ENCODE measurements around the gene DHX57. TPM values are rescaled to one million over a fixed set of nuclear protein-coding genes. Genes with fewer than 3 reads are reported as not detected.
"Not testable (repeated sequence)": the region's sequence is repeated elsewhere in the genome, so short reads cannot be mapped to it uniquely, and the experiment has no call there.

The DHX57 gene
- total RNA-seq, 4 donors from 2014 or later = 11.5 to 12.0 (median 11.7) TPM

DNA sequence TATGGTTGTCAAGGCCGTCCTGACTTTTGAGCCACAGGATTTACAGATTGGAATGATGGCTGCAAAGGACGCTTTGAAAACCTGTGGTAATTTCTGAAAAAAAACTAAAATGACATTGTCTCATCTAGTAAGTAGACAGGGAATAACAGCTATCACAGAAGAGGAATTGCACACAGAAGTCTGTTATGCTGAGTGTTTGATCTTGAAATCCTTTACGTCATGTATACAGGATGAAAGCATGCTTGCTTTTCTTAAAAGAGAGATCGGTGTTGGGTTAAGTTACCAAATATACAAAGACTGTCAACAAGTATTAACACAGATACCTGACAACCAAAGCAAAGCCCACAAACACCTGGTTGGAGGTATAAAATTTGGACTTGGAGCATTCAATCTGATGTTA lies 112.0 kb downstream of the DHX57 start:
- no peak overlapping the region for H3K4me3 ChIP-seq
- no peak for TF ChIP-seq POLR2A (IDR thresholded peaks at IDR 0.05)
- TF ChIP-seq, protein P1, sequence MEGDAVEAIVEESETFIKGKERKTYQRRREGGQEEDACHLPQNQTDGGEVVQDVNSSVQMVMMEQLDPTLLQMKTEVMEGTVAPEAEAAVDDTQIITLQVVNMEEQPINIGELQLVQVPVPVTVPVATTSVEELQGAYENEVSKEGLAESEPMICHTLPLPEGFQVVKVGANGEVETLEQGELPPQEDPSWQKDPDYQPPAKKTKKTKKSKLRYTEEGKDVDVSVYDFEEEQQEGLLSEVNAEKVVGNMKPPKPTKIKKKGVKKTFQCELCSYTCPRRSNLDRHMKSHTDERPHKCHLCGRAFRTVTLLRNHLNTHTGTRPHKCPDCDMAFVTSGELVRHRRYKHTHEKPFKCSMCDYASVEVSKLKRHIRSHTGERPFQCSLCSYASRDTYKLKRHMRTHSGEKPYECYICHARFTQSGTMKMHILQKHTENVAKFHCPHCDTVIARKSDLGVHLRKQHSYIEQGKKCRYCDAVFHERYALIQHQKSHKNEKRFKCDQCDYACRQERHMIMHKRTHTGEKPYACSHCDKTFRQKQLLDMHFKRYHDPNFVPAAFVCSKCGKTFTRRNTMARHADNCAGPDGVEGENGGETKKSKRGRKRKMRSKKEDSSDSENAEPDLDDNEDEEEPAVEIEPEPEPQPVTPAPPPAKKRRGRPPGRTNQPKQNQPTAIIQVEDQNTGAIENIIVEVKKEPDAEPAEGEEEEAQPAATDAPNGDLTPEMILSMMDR (IDR thresholded peaks at IDR 0.05 in 4 of 5, conservative IDR thresholded peaks at IDR 0.05 in 1 of 5) = no peak
- H3K9me3 ChIP-seq = no peaks in the 10 kb centered on the region
- intact Hi-C loops (cut with DNase I; ENCODE audit: low total_unique reads) = no loop called here
- in situ Hi-C loops (cut with MboI; ENCODE audit: low sequenced_read_pairs in 4 of 4) = no loop called here
- H3K4me1 ChIP-seq = no peaks in the 10 kb centered on the region
- H3K36me3 ChIP-seq = no peaks in the 10 kb centered on the region
- H3K27ac ChIP-seq = no peak overlapping the region
- no peak for DNase-seq
- no peaks in the 10 kb centered on the region for H3K27me3 ChIP-seq
- no peak for ATAC-seq

DNA sequence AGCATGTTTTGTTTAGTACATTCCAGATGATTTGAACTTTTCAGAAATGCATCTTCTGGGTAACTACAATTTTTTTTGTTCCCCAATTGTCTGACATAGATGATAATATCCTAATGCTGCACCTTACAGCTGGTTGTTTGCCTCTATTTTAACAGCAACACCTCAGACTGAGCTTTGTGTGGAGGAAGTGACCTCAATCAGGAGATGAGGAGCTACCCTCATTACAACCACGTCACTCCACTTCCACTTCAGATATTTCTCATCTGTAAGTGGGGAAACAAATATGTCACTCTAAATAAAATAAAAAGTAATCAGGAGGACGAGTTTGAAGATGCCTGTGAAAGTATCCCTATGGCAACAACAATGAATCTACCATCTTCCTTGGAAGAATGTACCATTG lies 112.5 kb downstream of the DHX57 start:
- Histone ChIP-seq H3K27ac (no peak overlapping the region), H3K36me3 (no peaks in the 10 kb centered on the region), H3K9me3 (no peaks in the 10 kb centered on the region), H3K4me1 (no peaks in the 10 kb centered on the region), H3K4me3 (no peak overlapping the region), H3K27me3 (no peaks in the 10 kb centered on the region)
- TF ChIP-seq, protein P1 (IDR thresholded peaks at IDR 0.05 in 4 of 5, conservative IDR thresholded peaks at IDR 0.05 in 1 of 5) = no peak
- TF ChIP-seq POLR2A (IDR thresholded peaks at IDR 0.05) = no peak
- ATAC-seq (no peak), DNase-seq (no peak)
- intact Hi-C loops (cut with DNase I; ENCODE audit: low total_unique reads) = no loop called here
- in situ Hi-C loops (cut with MboI; ENCODE audit: low sequenced_read_pairs in 4 of 4) = no loop called here

DNA sequence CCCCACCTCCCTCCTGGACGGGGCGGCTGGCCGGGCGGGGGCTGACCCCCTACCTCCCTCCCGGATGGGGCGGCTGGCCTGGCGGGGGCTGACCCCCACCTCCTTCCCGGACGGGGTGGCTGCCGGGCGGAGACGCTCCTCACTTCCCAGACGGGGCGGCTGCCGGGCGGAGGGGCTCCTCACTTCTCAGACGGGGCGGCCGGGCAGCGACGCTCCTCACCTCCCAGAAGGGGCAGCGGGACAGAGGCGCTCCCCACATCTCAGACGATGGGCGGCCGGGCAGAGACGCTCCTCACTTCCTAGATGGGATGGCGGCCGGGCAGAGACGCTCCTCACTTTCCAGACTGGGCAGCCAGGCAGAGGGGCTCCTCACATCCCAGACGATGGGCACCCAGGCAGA lies 119.8 kb downstream of the DHX57 start:
- H3K9me3 ChIP-seq; H3K4me3 ChIP-seq; DNase-seq; ATAC-seq; intact Hi-C loops (cut with DNase I; ENCODE audit: low total_unique reads); H3K27ac ChIP-seq; H3K36me3 ChIP-seq; in situ Hi-C loops (cut with MboI; ENCODE audit: low sequenced_read_pairs in 4 of 4); H3K27me3 ChIP-seq; H3K4me1 ChIP-seq: not testable (repeated sequence)

DNA sequence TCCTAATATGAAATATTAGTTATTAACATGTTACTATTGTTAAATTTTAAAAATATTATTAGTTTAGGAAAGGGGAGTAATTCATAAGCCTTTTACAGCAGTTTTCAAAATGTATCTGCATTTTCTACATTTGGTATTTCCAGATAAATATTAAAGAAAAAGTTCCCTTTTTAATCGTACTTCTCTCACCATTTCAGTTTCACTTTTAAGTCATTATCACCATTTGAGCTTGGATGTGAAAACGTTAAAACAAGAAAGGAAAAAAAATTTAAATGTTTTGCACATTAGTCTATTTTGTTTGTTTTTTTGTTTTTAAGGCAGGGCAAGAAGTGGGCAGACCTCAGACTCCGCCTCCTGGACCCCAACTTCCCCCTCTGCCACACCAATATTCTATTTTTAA lies 121.2 kb downstream of the DHX57 start:
- H3K4me1 ChIP-seq = peaks cover 5 to 7% of the 10 kb centered on the region in 2 donors
- ATAC-seq = no peak
- TF ChIP-seq, protein P1 (IDR thresholded peaks at IDR 0.05 in 4 of 5, conservative IDR thresholded peaks at IDR 0.05 in 1 of 5) = no peak
- TF ChIP-seq POLR2A (IDR thresholded peaks at IDR 0.05) = no peak
- in situ Hi-C loops (cut with MboI; ENCODE audit: low sequenced_read_pairs in 4 of 4) = no loop called here
- intact Hi-C loops (cut with DNase I; ENCODE audit: low total_unique reads) = no loop called here
- no peak for DNase-seq
- no peaks in the 10 kb centered on the region for H3K27me3 ChIP-seq
- H3K27ac ChIP-seq = no peak overlapping the region
- H3K4me3 ChIP-seq = peak overlapping the region in 1 of 4 donors; percentile 2
- H3K9me3 ChIP-seq = no peaks in the 10 kb centered on the region
- peaks cover 0 to 2% of the 10 kb centered on the region in 2 donors for H3K36me3 ChIP-seq

DNA sequence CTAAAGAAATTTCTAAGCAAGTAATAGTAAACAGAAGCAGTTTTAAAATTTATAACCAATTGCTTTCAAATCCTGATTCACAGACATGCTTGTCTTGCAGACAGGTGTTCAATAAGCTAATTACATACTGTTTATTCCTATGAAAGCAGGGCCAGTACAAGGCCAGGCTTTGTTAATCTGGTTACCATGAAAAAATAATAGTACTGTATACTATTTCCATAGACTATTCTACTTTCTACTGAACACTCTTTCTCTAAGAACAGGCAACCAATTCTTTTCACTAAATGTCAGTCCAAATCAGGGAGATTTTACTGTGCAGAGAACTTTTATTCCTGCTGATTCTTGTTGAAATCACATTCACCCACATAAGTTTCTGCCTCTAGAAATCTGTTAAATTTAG lies 121.7 kb downstream of the DHX57 start:
- no peak for TF ChIP-seq POLR2A (IDR thresholded peaks at IDR 0.05)
- TF ChIP-seq, protein P1 (IDR thresholded peaks at IDR 0.05 in 4 of 5, conservative IDR thresholded peaks at IDR 0.05 in 1 of 5) = no peak
- intact Hi-C loops (cut with DNase I; ENCODE audit: low total_unique reads) = no loop called here
- Histone ChIP-seq H3K4me3 (no peak overlapping the region), H3K27me3 (no peaks in the 10 kb centered on the region), H3K9me3 (no peaks in the 10 kb centered on the region), H3K27ac (no peak overlapping the region), H3K4me1 (peaks cover 10% of the 10 kb centered on the region in 2 donors), H3K36me3 (peaks cover 0 to 7% of the 10 kb centered on the region in 2 donors)
- in situ Hi-C loops (cut with MboI; ENCODE audit: low sequenced_read_pairs in 4 of 4) = no loop called here
- ATAC-seq (no peak), DNase-seq (no peak)

Measured in gastrocnemius medialis (tissue), 4 donors.